ENCODE data around the gene CRIP1.

The CRIP1 gene

DNA sequence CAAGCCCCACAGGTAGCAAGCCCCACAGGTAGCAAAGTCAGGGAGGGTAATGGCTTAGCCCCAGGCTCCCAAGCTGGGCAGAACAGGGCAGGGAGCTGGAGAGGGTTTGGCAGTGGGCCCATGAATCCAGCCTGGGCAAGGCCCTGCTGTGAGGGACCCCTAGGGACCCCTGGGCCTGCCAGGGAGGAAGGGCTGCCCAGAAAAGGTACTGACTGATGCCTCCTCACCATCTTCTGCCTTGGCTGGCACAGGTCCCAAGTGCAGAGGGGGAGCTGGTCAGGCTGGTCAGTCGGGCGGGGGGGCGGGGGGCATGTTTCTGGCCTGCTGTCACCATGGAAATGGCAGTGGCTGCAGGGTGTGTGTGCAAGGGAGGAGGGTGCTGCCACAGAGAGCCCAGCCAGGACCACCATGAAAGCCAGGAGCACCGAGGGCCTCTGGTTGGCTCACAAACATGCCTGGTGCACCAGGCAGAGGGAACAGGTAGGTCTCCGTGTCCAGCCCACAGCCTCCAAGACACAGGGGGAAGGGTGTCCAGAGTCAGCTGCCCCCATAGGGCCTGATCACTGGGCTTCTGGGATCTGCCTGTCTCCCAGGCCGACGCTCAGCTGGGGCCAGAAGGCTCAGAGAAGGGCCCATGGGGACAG lies 13.5 kb upstream of the CRIP1 start:
- no peak overlapping the region for H3K4me3 ChIP-seq (ENCODE audit: control insufficient read depth, low read depth, low read length)
- no peak for DNase-seq (ENCODE audit: low read depth)
- TF ChIP-seq, protein P1, sequence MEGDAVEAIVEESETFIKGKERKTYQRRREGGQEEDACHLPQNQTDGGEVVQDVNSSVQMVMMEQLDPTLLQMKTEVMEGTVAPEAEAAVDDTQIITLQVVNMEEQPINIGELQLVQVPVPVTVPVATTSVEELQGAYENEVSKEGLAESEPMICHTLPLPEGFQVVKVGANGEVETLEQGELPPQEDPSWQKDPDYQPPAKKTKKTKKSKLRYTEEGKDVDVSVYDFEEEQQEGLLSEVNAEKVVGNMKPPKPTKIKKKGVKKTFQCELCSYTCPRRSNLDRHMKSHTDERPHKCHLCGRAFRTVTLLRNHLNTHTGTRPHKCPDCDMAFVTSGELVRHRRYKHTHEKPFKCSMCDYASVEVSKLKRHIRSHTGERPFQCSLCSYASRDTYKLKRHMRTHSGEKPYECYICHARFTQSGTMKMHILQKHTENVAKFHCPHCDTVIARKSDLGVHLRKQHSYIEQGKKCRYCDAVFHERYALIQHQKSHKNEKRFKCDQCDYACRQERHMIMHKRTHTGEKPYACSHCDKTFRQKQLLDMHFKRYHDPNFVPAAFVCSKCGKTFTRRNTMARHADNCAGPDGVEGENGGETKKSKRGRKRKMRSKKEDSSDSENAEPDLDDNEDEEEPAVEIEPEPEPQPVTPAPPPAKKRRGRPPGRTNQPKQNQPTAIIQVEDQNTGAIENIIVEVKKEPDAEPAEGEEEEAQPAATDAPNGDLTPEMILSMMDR (IDR thresholded peaks at IDR 0.05; ENCODE audit: control insufficient read depth, insufficient read depth, low read depth, low read length, missing control alignments) = no peak

GRCh38 chr14:105473677-105474482 lies 12.8 kb upstream of the CRIP1 start:
- DNase-seq (ENCODE audit: low read depth) = peak; percentile 18
- TF ChIP-seq, protein P1 (IDR thresholded peaks at IDR 0.05; ENCODE audit: control insufficient read depth, insufficient read depth, low read depth, low read length, missing control alignments) = no peak

GRCh38 chr14:105474483-105475268 lies 12.0 kb upstream of the CRIP1 start, which contains the start of gene CRIP2:
TSS of gene CRIP2 (plus strand) at chr14:105474821. CDS start at chr14:105474863, 42 bp downstream.
- TF ChIP-seq, protein P1 (IDR thresholded peaks at IDR 0.05; ENCODE audit: control insufficient read depth, insufficient read depth, low read depth, low read length, missing control alignments) = no peak
- DNase-seq (ENCODE audit: low read depth) = no peak
- H3K4me3 ChIP-seq (ENCODE audit: control insufficient read depth, low read depth, low read length) = peak within 1 kb of the TSS; percentile 55

More at GRCh38 chr14:105473677-105474482, 12.8 kb upstream of the CRIP1 start:
- H3K4me3 ChIP-seq (ENCODE audit: control insufficient read depth, low read depth, low read length) = peak overlapping the region; percentile 43

GRCh38 chr14:105475269-105476096 lies 11.2 kb upstream of the CRIP1 start:
- TF ChIP-seq, protein P1 (IDR thresholded peaks at IDR 0.05; ENCODE audit: control insufficient read depth, insufficient read depth, low read depth, low read length, missing control alignments) = no peak
- H3K4me3 ChIP-seq (ENCODE audit: control insufficient read depth, low read depth, low read length) = peak overlapping the region; percentile 55
- DNase-seq (ENCODE audit: low read depth) = no peak

- no peak for DNase-seq (ENCODE audit: low read depth)
- TF ChIP-seq, protein P1 (IDR thresholded peaks at IDR 0.05; ENCODE audit: control insufficient read depth, insufficient read depth, low read depth, low read length, missing control alignments) = no peak
- H3K4me3 ChIP-seq (ENCODE audit: control insufficient read depth, low read depth, low read length) = peak overlapping the region; percentile 55
Measured at GRCh38 chr14:105476097-105476830, 10.4 kb upstream of the CRIP1 start.
